Measurements from ENCODE around the gene BPIFB2.
"Not testable (repeated sequence)": the region's sequence is repeated elsewhere in the genome, so short reads cannot be mapped to it uniquely, and the experiment has no call there.

GRCh38 chr20:33045129-33045721 lies 37.7 kb downstream of the BPIFB2 start:
- TF ChIP-seq CTCF, POLR2A (IDR thresholded peaks at IDR 0.05): not testable (repeated sequence)
